ENCODE data around the gene NTPCR. TPM values are rescaled to one million over a fixed set of nuclear protein-coding genes. Genes with fewer than 3 reads are reported as not detected.

NTPCR gene
- total RNA-seq, 1 donor from 2014 or later, result 54.5 TPM

GRCh38 chr1:232987774-232988140, 37.3 kb downstream of the NTPCR start:
- no peak overlapping the region for H3K27ac Mint-ChIP-seq (ENCODE audit: unreplicated experiment)
- H4K20me1 ChIP-seq (ENCODE audit: insufficient read depth, low read length), result no peaks in the 10 kb centered on the region
- FAIRE-seq (no peak), DNase-seq (ENCODE audit: low read depth) (no peak)
- no peaks in the 10 kb centered on the region for H3K9me3 ChIP-seq (ENCODE audit: insufficient read depth, low read depth, low read length)
- peaks cover 14% of the 10 kb centered on the region for H3K4me1 ChIP-seq (ENCODE audit: insufficient read depth, low read length)
- no peak overlapping the region for H3K9ac ChIP-seq (ENCODE audit: low read length)
- TF ChIP-seq CTCF (IDR thresholded peaks at IDR 0.05; ENCODE audit: insufficient read depth, low read depth, low read length), result no peak
- no peak for TF ChIP-seq EZH2 (IDR thresholded peaks at IDR 0.05; ENCODE audit: insufficient read depth, low read length)
- peaks cover 34% of the 10 kb centered on the region for H3K36me3 Mint-ChIP-seq (ENCODE audit: low read depth, unreplicated experiment)
- H3K27me3 ChIP-seq (ENCODE audit: insufficient read depth, low read length), result no peaks in the 10 kb centered on the region
- H2AFZ ChIP-seq (ENCODE audit: low read depth, low read length), result no peak overlapping the region
- H3K4me3 Mint-ChIP-seq (ENCODE audit: unreplicated experiment), result no peak overlapping the region
- peaks cover 6% of the 10 kb centered on the region for H3K36me3 ChIP-seq (ENCODE audit: insufficient read depth, low read length)
- H3K27me3 Mint-ChIP-seq (ENCODE audit: low read depth, unreplicated experiment), result no peaks in the 10 kb centered on the region
- H3K27ac ChIP-seq (ENCODE audit: low read depth, low read length), result no peak overlapping the region
- H3K4me2 ChIP-seq (ENCODE audit: low read length), result peak overlapping the region; percentile 49
- H3K4me1 Mint-ChIP-seq (ENCODE audit: low read depth, unreplicated experiment), result peaks cover 11% of the 10 kb centered on the region
- H3K9me3 Mint-ChIP-seq (ENCODE audit: unreplicated experiment), result peaks cover 6% of the 10 kb centered on the region
- H3K79me2 ChIP-seq (ENCODE audit: insufficient read depth, low read length), result no peaks in the 10 kb centered on the region
- H3K4me3 ChIP-seq (ENCODE audit: insufficient read depth, low read depth, low read length), result no peak overlapping the region

- H3K4me1 ChIP-seq (ENCODE audit: insufficient read depth, low read length), result peaks cover 14% of the 10 kb centered on the region
- no peak overlapping the region for H2AFZ ChIP-seq (ENCODE audit: low read depth, low read length)
- peak; percentile 98 for DNase-seq (ENCODE audit: low read depth)
- TF ChIP-seq CTCF (IDR thresholded peaks at IDR 0.05; ENCODE audit: insufficient read depth, low read depth, low read length) (no peak), EZH2 (IDR thresholded peaks at IDR 0.05; ENCODE audit: insufficient read depth, low read length) (no peak)
- no peak overlapping the region for H3K27ac ChIP-seq (ENCODE audit: low read depth, low read length)
- no peaks in the 10 kb centered on the region for H3K79me2 ChIP-seq (ENCODE audit: insufficient read depth, low read length)
- no peaks in the 10 kb centered on the region for H3K27me3 ChIP-seq (ENCODE audit: insufficient read depth, low read length)
- H3K4me2 ChIP-seq (ENCODE audit: low read length), result peak overlapping the region; percentile 49
- H3K27ac Mint-ChIP-seq (ENCODE audit: unreplicated experiment), result no peak overlapping the region
- FAIRE-seq, result no peak
- H3K36me3 Mint-ChIP-seq (ENCODE audit: low read depth, unreplicated experiment), result peaks cover 42% of the 10 kb centered on the region
- H4K20me1 ChIP-seq (ENCODE audit: insufficient read depth, low read length), result no peaks in the 10 kb centered on the region
- H3K9me3 ChIP-seq (ENCODE audit: insufficient read depth, low read depth, low read length), result peaks cover 2% of the 10 kb centered on the region
- H3K9ac ChIP-seq (ENCODE audit: low read length), result no peak overlapping the region
- H3K36me3 ChIP-seq (ENCODE audit: insufficient read depth, low read length), result peaks cover 5% of the 10 kb centered on the region
- H3K4me3 ChIP-seq (ENCODE audit: insufficient read depth, low read depth, low read length), result no peak overlapping the region
- no peaks in the 10 kb centered on the region for H3K27me3 Mint-ChIP-seq (ENCODE audit: low read depth, unreplicated experiment)
- peaks cover 8% of the 10 kb centered on the region for H3K4me1 Mint-ChIP-seq (ENCODE audit: low read depth, unreplicated experiment)
- H3K4me3 Mint-ChIP-seq (ENCODE audit: unreplicated experiment), result no peak overlapping the region
- peaks cover 13% of the 10 kb centered on the region for H3K9me3 Mint-ChIP-seq (ENCODE audit: unreplicated experiment)
Observed at GRCh38 chr1:232988572-232989040, 38.2 kb downstream of the NTPCR start.
